ENCODE data around the gene MIPOL1.

GRCh38 chr14:37179896-37180502 is 17.7 kb upstream of the MIPOL1 start:
- TF ChIP-seq, protein P1, sequence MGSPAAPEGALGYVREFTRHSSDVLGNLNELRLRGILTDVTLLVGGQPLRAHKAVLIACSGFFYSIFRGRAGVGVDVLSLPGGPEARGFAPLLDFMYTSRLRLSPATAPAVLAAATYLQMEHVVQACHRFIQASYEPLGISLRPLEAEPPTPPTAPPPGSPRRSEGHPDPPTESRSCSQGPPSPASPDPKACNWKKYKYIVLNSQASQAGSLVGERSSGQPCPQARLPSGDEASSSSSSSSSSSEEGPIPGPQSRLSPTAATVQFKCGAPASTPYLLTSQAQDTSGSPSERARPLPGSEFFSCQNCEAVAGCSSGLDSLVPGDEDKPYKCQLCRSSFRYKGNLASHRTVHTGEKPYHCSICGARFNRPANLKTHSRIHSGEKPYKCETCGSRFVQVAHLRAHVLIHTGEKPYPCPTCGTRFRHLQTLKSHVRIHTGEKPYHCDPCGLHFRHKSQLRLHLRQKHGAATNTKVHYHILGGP (tag by site-specific recombination; IDR thresholded peaks at IDR 0.05), result no peak
- TF ChIP-seq GLIS1 (tag by site-specific recombination; IDR thresholded peaks at IDR 0.05) (no peak), ZBTB7A (tag by site-specific recombination; IDR thresholded peaks at IDR 0.05; ENCODE audit: low read depth) (no peak)
